ENCODE data around the gene SGIP1. TPM values are rescaled to one million over a fixed set of nuclear protein-coding genes. Genes with fewer than 3 reads are reported as not detected.

Gene SGIP1
- total and polyA plus RNA-seq, 8 donors = 0.31 to 2.3 (median 1.1) TPM

GRCh38 chr1:66599899-66600737 lies 66.2 kb downstream of the SGIP1 start:
- DNase-seq (no peak), FAIRE-seq (no peak), ATAC-seq (no peak)
- WGBS, 2 donors = 63 to 68% methylated on average over 14 of the region's 14 CpGs
- Histone ChIP-seq H3K4me1 (no peaks in the 10 kb centered on the region), H3K27me3 (no peaks in the 10 kb centered on the region), H3K4me3 (no peak overlapping the region), H3K36me3 (no peaks in the 10 kb centered on the region), H3K27ac (no peak overlapping the region), H3K9me3 (no peaks in the 10 kb centered on the region)
- TF ChIP-seq, protein P1, sequence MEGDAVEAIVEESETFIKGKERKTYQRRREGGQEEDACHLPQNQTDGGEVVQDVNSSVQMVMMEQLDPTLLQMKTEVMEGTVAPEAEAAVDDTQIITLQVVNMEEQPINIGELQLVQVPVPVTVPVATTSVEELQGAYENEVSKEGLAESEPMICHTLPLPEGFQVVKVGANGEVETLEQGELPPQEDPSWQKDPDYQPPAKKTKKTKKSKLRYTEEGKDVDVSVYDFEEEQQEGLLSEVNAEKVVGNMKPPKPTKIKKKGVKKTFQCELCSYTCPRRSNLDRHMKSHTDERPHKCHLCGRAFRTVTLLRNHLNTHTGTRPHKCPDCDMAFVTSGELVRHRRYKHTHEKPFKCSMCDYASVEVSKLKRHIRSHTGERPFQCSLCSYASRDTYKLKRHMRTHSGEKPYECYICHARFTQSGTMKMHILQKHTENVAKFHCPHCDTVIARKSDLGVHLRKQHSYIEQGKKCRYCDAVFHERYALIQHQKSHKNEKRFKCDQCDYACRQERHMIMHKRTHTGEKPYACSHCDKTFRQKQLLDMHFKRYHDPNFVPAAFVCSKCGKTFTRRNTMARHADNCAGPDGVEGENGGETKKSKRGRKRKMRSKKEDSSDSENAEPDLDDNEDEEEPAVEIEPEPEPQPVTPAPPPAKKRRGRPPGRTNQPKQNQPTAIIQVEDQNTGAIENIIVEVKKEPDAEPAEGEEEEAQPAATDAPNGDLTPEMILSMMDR (IDR thresholded peaks at IDR 0.05) = no peak
- intact Hi-C loops (cut with DNase I) = no loop called here

- H3K4me3 ChIP-seq = no peak overlapping the region
- WGBS, 2 donors = 77 to 80% methylated on average over 10 of the region's 10 CpGs
- intact Hi-C loops (cut with DNase I) = no loop called here
- DNase-seq = no peak
- no peak overlapping the region for H3K27ac ChIP-seq
- no peaks in the 10 kb centered on the region for H3K4me1 ChIP-seq
- no peak for ATAC-seq
- no peaks in the 10 kb centered on the region for H3K36me3 ChIP-seq
- TF ChIP-seq, protein P1 (IDR thresholded peaks at IDR 0.05) = no peak
- no peaks in the 10 kb centered on the region for H3K27me3 ChIP-seq
- H3K9me3 ChIP-seq = no peaks in the 10 kb centered on the region
- FAIRE-seq = no peak
Measured at GRCh38 chr1:66605419-66605997, 71.6 kb downstream of the SGIP1 start.

DNA sequence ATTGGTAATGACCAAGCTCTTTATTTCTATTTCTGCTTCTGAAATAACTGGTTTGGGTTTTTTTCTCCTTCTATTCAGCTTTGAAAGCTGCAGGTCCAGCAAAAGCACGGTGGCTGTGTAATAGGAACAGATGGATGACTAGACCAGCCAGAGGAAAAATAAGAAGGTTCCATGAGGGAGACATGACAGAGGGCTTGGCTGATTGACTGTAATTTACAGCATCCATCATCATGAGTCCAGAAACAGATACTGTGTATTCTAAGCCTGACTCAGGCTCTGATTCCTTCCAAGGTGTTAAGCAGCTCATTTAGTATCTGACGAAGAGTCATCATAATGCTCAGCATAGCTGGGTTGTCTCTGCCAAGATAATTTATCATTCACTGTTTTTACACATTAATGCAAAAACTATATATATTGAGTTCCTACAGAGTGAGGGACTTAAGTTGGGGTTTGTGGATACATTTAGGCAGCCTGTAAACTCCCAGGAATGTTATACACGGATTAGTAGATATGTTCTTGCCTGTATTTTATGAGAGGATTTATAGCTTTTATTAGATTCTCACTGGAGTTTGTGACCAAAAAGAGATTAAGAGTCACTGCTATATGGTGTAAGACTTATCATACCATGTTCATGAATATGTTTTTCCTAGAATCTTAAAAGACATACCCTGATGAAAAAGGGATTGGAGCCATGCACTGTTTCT lies 72.6 kb downstream of the SGIP1 start:
- FAIRE-seq = no peak
- H3K4me1 ChIP-seq = no peaks in the 10 kb centered on the region
- WGBS, 2 donors = 73 to 74% methylated on average over 3 of the region's 3 CpGs
- H3K36me3 ChIP-seq = no peaks in the 10 kb centered on the region
- no peak overlapping the region for H3K4me3 ChIP-seq
- no peak for ATAC-seq
- no peak overlapping the region for H3K27ac ChIP-seq
- DNase-seq = no peak
- H3K27me3 ChIP-seq = no peaks in the 10 kb centered on the region
- TF ChIP-seq, protein P1 (IDR thresholded peaks at IDR 0.05) = no peak
- H3K9me3 ChIP-seq = no peaks in the 10 kb centered on the region
- intact Hi-C loops (cut with DNase I) = no loop called here

GRCh38 chr1:66607458-66607857 lies 73.5 kb downstream of the SGIP1 start:
- no peak overlapping the region for H3K27ac ChIP-seq
- no peak for FAIRE-seq
- intact Hi-C loops (cut with DNase I) = no loop called here
- DNase-seq = no peak
- H3K36me3 ChIP-seq = no peaks in the 10 kb centered on the region
- no peaks in the 10 kb centered on the region for H3K27me3 ChIP-seq
- 82 to 92% methylated on average over 2 of the region's 2 CpGs for WGBS, 2 donors
- ATAC-seq = no peak
- H3K9me3 ChIP-seq = no peaks in the 10 kb centered on the region
- no peaks in the 10 kb centered on the region for H3K4me1 ChIP-seq
- no peak overlapping the region for H3K4me3 ChIP-seq
- TF ChIP-seq, protein P1 (IDR thresholded peaks at IDR 0.05) = no peak
